GM19372 (cell line): ENCODE measurements around the gene MTG2.

Experiments
- ATAC-seq: cut with Tn5 transposase; IDR thresholded peaks from one replicate; pipeline ENCODE4 v1.9.1; 2021; ENCODE audit warnings: mild to moderate bottlenecking, low read depth, moderate library complexity; ENCODE audit not compliant: unreplicated experiment

Gene MTG2

GRCh38 chr20:62201173-62202082 is 18.6 kb downstream of the MTG2 start:
- ATAC-seq: no peak

GRCh38 chr20:62202083-62202395 is 19.2 kb downstream of the MTG2 start:
- ATAC-seq: no peak

GRCh38 chr20:62202676-62203377 is 20.0 kb downstream of the MTG2 start:
- ATAC-seq: no peak

- ATAC-seq: no peak
Observed at GRCh38 chr20:62203378-62204030, 20.7 kb downstream of the MTG2 start.

GRCh38 chr20:62205618-62206387 is 23.0 kb downstream of the MTG2 start:
- ATAC-seq: no peak

GRCh38 chr20:62206388-62206775 is 23.6 kb downstream of the MTG2 start:
- no peak for ATAC-seq

GRCh38 chr20:62208061-62208794 is 25.4 kb downstream of the MTG2 start:
- no peak for ATAC-seq

GRCh38 chr20:62208795-62209755 is 26.2 kb downstream of the MTG2 start:
- ATAC-seq: no peak

GRCh38 chr20:62209850-62210495 is 27.1 kb downstream of the MTG2 start:
- ATAC-seq: no peak

- no peak for ATAC-seq
Observed at GRCh38 chr20:62210496-62210855, 27.6 kb downstream of the MTG2 start.

GRCh38 chr20:62211216-62211615 is 28.4 kb downstream of the MTG2 start:
- ATAC-seq: no peak

GRCh38 chr20:62211769-62212288 is 29.0 kb downstream of the MTG2 start:
- no peak for ATAC-seq

GRCh38 chr20:62212299-62212698 is 29.5 kb downstream of the MTG2 start:
- no peak for ATAC-seq

GRCh38 chr20:62214067-62214466 is 31.2 kb downstream of the MTG2 start:
- no peak for ATAC-seq

GRCh38 chr20:62215020-62215990 is 32.5 kb downstream of the MTG2 start:
- no peak for ATAC-seq

- ATAC-seq: no peak
Observed at GRCh38 chr20:62215991-62216635, 33.3 kb downstream of the MTG2 start.
